ENCODE measurements around the gene MARCKS.

Gene MARCKS

DNA sequence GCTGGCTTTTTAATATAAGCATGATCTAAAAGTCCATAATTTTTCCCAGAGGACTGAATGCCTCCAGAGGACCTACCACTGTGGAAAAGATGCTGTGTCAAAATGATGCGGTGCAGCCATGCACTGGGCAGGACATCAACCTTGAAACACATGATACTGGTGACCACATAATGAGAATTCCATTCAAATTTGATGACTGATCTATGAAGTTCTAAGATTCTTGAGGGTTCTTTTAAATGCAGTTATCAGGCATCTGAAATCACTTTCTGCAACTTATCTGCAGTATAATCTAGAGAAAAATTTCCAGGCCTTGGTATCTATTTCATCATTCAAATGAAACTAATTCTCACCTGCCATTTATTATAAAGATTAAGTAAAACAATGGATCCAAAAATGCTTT is 15.0 kb upstream of the MARCKS start:
- Mint-ChIP-seq H3K36me3 (no peaks in the 10 kb centered on the region), H3K27ac (no peak overlapping the region), H3K4me1 (no peaks in the 10 kb centered on the region), H3K4me3 (no peak overlapping the region), H3K27me3 (peaks cover 13% of the 10 kb centered on the region), H3K9me3 (no peaks in the 10 kb centered on the region)

GRCh38 chr6:113843500-113844073 is 13.6 kb upstream of the MARCKS start:
- Mint-ChIP-seq H3K36me3 (no peaks in the 10 kb centered on the region), H3K4me1 (no peaks in the 10 kb centered on the region), H3K9me3 (no peaks in the 10 kb centered on the region), H3K27ac (no peak overlapping the region), H3K27me3 (peaks cover 17% of the 10 kb centered on the region), H3K4me3 (no peak overlapping the region)

DNA sequence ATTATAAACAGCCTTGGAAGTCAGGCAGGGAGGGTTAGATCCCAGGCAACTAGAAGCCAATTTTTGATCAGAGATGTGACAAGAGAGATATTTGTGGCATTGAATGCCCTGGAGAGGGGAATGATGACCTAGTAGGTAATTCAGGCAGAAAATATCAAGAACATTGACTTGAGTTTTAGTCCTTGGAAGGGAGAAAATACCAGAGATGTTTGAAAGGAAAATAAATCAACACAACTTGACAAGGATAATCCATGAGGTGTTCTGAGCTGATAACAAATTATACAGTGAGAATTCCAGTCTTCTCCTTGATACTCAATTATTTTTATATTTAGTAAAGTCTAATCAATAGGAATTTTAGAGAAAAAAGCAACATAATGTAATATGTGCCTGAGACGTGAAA is 10.6 kb upstream of the MARCKS start:
- no peaks in the 10 kb centered on the region for H3K4me1 Mint-ChIP-seq
- no peak overlapping the region for H3K4me3 Mint-ChIP-seq
- H3K27me3 Mint-ChIP-seq = peaks cover 24% of the 10 kb centered on the region
- H3K27ac Mint-ChIP-seq = no peak overlapping the region
- H3K9me3 Mint-ChIP-seq = no peaks in the 10 kb centered on the region
- no peaks in the 10 kb centered on the region for H3K36me3 Mint-ChIP-seq

DNA sequence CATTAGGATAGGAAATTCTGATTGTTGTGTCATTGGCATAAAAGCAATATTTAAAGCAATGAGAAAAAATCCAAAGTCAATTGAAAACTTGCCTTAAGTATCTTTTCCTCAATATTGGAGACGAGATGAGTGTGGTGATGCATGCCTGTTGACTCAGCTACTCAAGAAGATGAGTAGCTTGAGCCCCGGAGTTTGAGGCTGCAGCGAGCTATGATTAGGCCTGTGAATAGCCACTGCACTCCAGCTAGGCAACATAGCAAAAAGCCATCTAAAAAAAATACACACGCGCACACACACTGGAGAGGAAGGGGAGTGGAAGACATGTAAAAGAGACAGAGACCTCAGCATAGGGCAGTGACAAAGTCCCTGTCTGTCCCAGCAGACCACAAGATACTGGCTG is 9.7 kb upstream of the MARCKS start:
- no peak overlapping the region for H3K27ac Mint-ChIP-seq
- H3K4me3 Mint-ChIP-seq = no peak overlapping the region
- no peaks in the 10 kb centered on the region for H3K4me1 Mint-ChIP-seq
- peaks cover 2% of the 10 kb centered on the region for H3K9me3 Mint-ChIP-seq
- peaks cover 27% of the 10 kb centered on the region for H3K27me3 Mint-ChIP-seq
- H3K36me3 Mint-ChIP-seq = no peaks in the 10 kb centered on the region

DNA sequence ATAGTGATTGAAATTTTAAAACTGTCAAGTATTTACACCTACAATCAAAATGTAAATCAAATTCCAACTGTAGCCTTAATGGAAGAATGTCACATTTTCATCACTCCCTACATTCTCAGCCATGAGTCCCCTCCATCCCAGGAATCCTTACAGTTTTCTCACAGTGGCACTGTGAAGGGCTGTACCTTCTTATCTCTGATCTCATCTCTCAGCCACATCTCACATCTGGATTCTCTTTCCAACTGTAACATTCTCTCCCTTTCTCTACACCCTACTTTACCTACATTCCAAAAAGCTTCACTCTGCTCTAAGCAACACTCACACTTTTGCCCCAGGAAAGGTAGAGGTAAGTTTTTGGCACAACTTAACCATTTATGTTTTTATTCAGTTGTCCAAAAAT is 8.9 kb upstream of the MARCKS start:
- peaks cover 33% of the 10 kb centered on the region for H3K27me3 Mint-ChIP-seq
- H3K9me3 Mint-ChIP-seq = peaks cover 10% of the 10 kb centered on the region
- no peak overlapping the region for H3K4me3 Mint-ChIP-seq
- H3K36me3 Mint-ChIP-seq = peaks cover 2% of the 10 kb centered on the region
- no peaks in the 10 kb centered on the region for H3K4me1 Mint-ChIP-seq
- no peak overlapping the region for H3K27ac Mint-ChIP-seq

DNA sequence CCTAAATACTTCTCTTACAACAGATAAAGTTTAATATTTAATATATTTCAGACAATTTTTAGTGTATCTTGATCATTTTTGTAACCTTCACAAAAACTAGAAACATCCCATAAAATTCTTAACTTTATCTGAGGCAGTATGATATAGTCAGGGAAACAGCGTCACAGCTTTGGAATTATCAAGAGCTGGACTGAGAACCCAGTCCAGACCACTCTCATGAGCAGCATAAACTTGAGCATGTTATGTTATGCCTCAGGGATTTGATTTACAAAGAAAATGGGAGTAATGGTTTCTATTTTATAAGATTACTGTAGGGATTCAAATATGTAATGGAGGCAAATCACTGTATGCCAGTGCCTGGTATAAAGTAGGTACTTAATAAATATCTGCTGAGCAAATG is 8.3 kb upstream of the MARCKS start:
- Mint-ChIP-seq H3K27ac (no peak overlapping the region), H3K4me3 (no peak overlapping the region), H3K36me3 (peaks cover 2% of the 10 kb centered on the region)

DNA sequence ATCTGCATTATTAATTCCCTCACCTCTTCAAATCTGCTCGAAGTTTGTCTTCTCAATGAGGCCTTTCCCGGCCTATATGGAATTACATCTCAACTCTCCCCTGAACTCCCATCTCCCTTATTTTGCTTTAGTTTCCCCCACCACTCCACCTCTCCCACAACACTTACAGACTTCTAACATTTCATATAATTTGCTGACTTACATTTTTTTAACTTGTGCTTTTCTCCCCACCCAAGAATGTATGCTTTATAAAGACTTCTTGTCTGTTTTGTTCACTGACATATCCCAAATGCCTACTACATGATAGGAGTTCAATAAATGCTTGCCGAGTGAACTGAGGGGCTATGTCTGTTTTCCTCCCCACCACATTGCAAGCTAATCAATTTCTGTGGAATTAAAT is 3.9 kb upstream of the MARCKS start:
- H3K9me3 Mint-ChIP-seq = peaks cover 10% of the 10 kb centered on the region
- peaks cover 8% of the 10 kb centered on the region for H3K4me1 Mint-ChIP-seq
- H3K27me3 Mint-ChIP-seq = peaks cover 45% of the 10 kb centered on the region
- no peak overlapping the region for H3K4me3 Mint-ChIP-seq
- no peak overlapping the region for H3K27ac Mint-ChIP-seq
- peaks cover 2% of the 10 kb centered on the region for H3K36me3 Mint-ChIP-seq

More for the DNA sequence above, 8.3 kb upstream of the MARCKS start:
- H3K9me3 Mint-ChIP-seq = peaks cover 10% of the 10 kb centered on the region
- peaks cover 37% of the 10 kb centered on the region for H3K27me3 Mint-ChIP-seq
- no peaks in the 10 kb centered on the region for H3K4me1 Mint-ChIP-seq

DNA sequence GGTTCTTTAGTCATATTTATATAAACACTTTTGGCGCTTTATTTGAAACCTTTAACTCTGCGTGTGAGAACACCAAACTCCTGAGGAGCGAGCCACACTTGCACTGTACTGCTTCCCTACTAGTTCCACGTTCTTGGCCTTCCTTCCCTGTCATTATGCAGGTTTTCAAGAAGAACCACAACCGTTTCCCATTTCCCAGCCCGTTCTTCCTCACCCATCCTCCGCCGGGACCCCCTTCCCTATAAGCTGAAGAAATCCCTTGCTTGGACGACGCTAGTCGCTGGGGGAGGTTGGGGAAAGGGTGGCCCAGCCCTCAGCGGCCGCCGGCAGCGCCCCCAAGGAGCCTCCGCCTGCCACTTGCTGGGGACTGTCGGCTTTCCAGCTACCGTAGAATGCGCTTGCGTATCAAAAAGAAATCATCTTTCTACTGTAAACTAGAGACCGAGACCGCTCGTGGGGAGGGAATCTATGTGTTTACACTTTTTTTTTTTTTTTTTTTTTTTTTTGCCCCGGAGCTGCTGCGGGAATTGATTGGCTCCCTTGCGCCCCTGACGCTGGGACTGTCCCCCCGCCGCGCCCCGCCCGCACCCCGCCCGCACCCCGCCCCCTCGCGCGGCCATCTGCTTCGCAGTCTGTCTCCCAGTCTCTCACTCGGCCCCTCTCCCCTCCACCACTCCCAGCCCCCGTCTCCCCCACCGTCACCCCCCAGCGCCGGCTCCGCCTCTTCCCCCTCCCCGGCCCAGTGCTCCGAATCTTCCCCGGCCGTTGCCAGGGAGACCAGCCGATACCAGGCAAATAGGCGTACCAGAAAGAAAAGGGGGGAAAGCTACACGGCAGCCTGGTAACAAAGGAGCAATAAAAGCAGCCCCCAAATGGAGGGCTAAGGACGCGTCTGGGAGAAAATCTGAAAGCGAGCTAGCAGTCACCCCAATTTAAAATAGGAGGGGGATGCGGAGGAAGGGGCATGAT is 2.3 kb upstream of the MARCKS start:
- Mint-ChIP-seq H3K9me3 (peaks cover 10% of the 10 kb centered on the region), H3K36me3 (peaks cover 2% of the 10 kb centered on the region), H3K27me3 (peaks cover 44% of the 10 kb centered on the region), H3K4me3 (peak overlapping the region; percentile 19), H3K27ac (no peak overlapping the region), H3K4me1 (peaks cover 11% of the 10 kb centered on the region)

GRCh38 chr6:113855500-113856374 is 1.4 kb upstream of the MARCKS start:
- peaks cover 10% of the 10 kb centered on the region for H3K9me3 Mint-ChIP-seq
- peaks cover 15% of the 10 kb centered on the region for H3K4me1 Mint-ChIP-seq
- H3K4me3 Mint-ChIP-seq = no peak overlapping the region
- H3K27ac Mint-ChIP-seq = no peak overlapping the region
- H3K36me3 Mint-ChIP-seq = peaks cover 3% of the 10 kb centered on the region
- H3K27me3 Mint-ChIP-seq = peaks cover 43% of the 10 kb centered on the region

DNA sequence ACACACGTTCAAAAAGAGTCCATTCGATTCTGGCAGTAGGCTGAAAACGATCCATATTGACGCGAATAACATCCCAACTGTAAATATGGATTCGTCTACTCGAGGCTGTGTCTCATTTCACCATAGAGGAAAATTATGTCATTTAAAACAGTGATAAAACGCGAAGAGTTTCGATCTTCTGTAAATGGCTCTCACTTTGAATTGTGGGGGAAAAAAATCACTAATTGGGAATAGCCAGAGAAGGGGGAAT is 845 bp upstream of the MARCKS start:
- H3K4me1 Mint-ChIP-seq = peaks cover 16% of the 10 kb centered on the region
- H3K27me3 Mint-ChIP-seq = peaks cover 46% of the 10 kb centered on the region

GRCh38 chr6:113857556-113858479 is 673 bp downstream of the MARCKS start:
- Mint-ChIP-seq H3K27me3 (peaks cover 50% of the 10 kb centered on the region), H3K4me1 (peaks cover 16% of the 10 kb centered on the region), H3K4me3 (no peak overlapping the region), H3K27ac (peak overlapping the region; percentile 79), H3K36me3 (peaks cover 2% of the 10 kb centered on the region), H3K9me3 (peaks cover 4% of the 10 kb centered on the region)

More for the DNA sequence above, 845 bp upstream of the MARCKS start:
- H3K4me3 Mint-ChIP-seq = no peak overlapping the region
- peaks cover 10% of the 10 kb centered on the region for H3K9me3 Mint-ChIP-seq
- H3K36me3 Mint-ChIP-seq = peaks cover 3% of the 10 kb centered on the region
- H3K27ac Mint-ChIP-seq = no peak overlapping the region

DNA sequence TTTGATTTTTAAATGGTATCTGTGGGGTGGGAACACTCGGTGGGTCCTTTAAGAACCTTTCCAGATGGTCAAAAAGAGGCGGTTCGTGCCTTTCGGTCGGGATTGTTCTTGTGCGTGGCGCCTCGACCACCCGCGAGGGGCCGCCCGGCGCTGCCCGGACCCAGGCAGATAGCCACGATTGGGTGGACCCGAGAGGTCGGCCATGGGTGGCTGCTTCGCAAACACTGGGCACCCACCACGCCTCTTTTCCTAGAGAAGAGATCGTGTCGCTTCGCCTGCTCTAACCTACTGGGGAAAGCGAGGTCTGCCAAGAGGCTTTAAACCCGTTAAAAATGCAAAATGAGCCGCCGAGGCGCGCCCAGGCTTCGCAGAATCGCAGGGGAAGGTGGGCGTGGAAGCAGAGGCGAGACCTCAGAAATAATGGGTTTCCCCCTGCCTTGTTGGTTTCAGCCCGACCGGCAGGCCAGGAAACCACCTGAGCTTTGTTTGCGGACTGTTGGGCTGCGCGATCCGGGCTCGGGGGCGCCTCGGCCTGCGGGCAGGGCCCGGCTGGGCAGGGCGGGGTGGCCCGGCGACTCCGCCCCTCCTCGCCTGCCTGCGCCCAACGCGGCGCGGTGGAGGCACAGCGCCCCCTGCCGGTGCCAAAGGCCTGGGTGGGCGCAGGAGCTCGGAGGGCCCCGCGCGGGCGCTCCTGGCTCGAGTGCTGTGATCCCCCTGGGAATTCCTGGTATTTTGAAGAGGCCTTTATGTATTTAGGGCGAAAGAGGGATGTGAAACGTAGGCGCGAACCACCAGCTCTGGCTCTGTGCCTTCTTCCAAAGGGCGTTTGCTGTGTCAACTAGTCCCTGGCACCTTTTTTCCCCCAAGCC is 1.6 kb downstream of the MARCKS start:
- H3K27me3 Mint-ChIP-seq = peaks cover 43% of the 10 kb centered on the region
- peaks cover 16% of the 10 kb centered on the region for H3K4me1 Mint-ChIP-seq
- H3K4me3 Mint-ChIP-seq = peak overlapping the region; percentile 30
- no peak overlapping the region for H3K27ac Mint-ChIP-seq
- peaks cover 1% of the 10 kb centered on the region for H3K36me3 Mint-ChIP-seq
- no peaks in the 10 kb centered on the region for H3K9me3 Mint-ChIP-seq

- H3K27ac Mint-ChIP-seq = no peak overlapping the region
- peaks cover 1% of the 10 kb centered on the region for H3K36me3 Mint-ChIP-seq
- no peaks in the 10 kb centered on the region for H3K9me3 Mint-ChIP-seq
- H3K4me3 Mint-ChIP-seq = peak overlapping the region; percentile 30
- peaks cover 16% of the 10 kb centered on the region for H3K4me1 Mint-ChIP-seq
- H3K27me3 Mint-ChIP-seq = peaks cover 40% of the 10 kb centered on the region
Observed at GRCh38 chr6:113859349-113860180, 2.4 kb downstream of the MARCKS start.

Data from activated naive CD4-positive, alpha-beta T cell treated with anti-CD3 and anti-CD28 coated beads, Interleukin-2, amount 50 U/mL, for 24 hours (primary cell).